ENCODE results near the gene DNMT1.

DNMT1 gene

GRCh38 chr19:10091895-10092641, 102.7 kb downstream of the DNMT1 start:
- DNase-seq (ENCODE audit: low read depth), result no peak
- TF ChIP-seq CTCF (IDR thresholded peaks at IDR 0.05; ENCODE audit: low read depth, low read length, missing control alignments), result no peak
- H3K4me3 ChIP-seq (ENCODE audit: low read depth, low read length), result no peak overlapping the region

- DNase-seq (ENCODE audit: low read depth), result no peak
- TF ChIP-seq CTCF (IDR thresholded peaks at IDR 0.05; ENCODE audit: low read depth, low read length, missing control alignments), result no peak
- H3K4me3 ChIP-seq (ENCODE audit: low read depth, low read length), result no peak overlapping the region
These were observed 103.4 kb downstream of the DNMT1 start for GRCh38 chr19:10091370-10091687.

GRCh38 chr19:10089801-10090375, 104.9 kb downstream of the DNMT1 start:
- H3K4me3 ChIP-seq (ENCODE audit: low read depth, low read length), result no peak overlapping the region
- DNase-seq (ENCODE audit: low read depth), result no peak
- no peak for TF ChIP-seq CTCF (IDR thresholded peaks at IDR 0.05; ENCODE audit: low read depth, low read length, missing control alignments)

GRCh38 chr19:10088949-10089554, 105.7 kb downstream of the DNMT1 start:
- TF ChIP-seq CTCF (IDR thresholded peaks at IDR 0.05; ENCODE audit: low read depth, low read length, missing control alignments), result no peak
- DNase-seq (ENCODE audit: low read depth), result no peak
- H3K4me3 ChIP-seq (ENCODE audit: low read depth, low read length), result no peak overlapping the region

GRCh38 chr19:10087296-10088061, 107.3 kb downstream of the DNMT1 start:
- no peak for TF ChIP-seq CTCF (IDR thresholded peaks at IDR 0.05; ENCODE audit: low read depth, low read length, missing control alignments)
- no peak for DNase-seq (ENCODE audit: low read depth)
- H3K4me3 ChIP-seq (ENCODE audit: low read depth, low read length), result peak overlapping the region; percentile 97

- H3K4me3 ChIP-seq (ENCODE audit: low read depth, low read length), result peak overlapping the region; percentile 97
- TF ChIP-seq CTCF (IDR thresholded peaks at IDR 0.05; ENCODE audit: low read depth, low read length, missing control alignments), result no peak
- no peak for DNase-seq (ENCODE audit: low read depth)
These were observed 108.1 kb downstream of the DNMT1 start for GRCh38 chr19:10086591-10087192.

Measured in GM12864 (cell line).